ENCODE data around the gene ADAMTS1.

GRCh38 chr21:26840201-26840600 is 5.0 kb downstream of the ADAMTS1 start:
- TF ChIP-seq OSR1 (CRISPR knock-in tag; IDR thresholded peaks at IDR 0.05) (no peak), PATZ1 (CRISPR knock-in tag; IDR thresholded peaks at IDR 0.05; ENCODE audit: borderline replicate concordance) (no peak), CSRNP3 (CRISPR knock-in tag; IDR thresholded peaks at IDR 0.05) (no peak), CREB5 (CRISPR knock-in tag; IDR thresholded peaks at IDR 0.05; ENCODE audit: low read depth) (no peak), RARB (CRISPR knock-in tag; IDR thresholded peaks at IDR 0.05) (no peak), ZFP3 (CRISPR knock-in tag; IDR thresholded peaks at IDR 0.05) (no peak), ESRRG (CRISPR knock-in tag; IDR thresholded peaks at IDR 0.05) (no peak), BACH2 (CRISPR knock-in tag; IDR thresholded peaks at IDR 0.05; ENCODE audit: borderline replicate concordance) (no peak), ARNTL (CRISPR knock-in tag; IDR thresholded peaks at IDR 0.05; ENCODE audit: borderline replicate concordance, low read depth) (no peak), TCF4 (CRISPR knock-in tag; IDR thresholded peaks at IDR 0.05; ENCODE audit: borderline replicate concordance) (no peak)
